ENCODE measurements around the gene FAM210A.

- TF ChIP-seq, protein P1, sequence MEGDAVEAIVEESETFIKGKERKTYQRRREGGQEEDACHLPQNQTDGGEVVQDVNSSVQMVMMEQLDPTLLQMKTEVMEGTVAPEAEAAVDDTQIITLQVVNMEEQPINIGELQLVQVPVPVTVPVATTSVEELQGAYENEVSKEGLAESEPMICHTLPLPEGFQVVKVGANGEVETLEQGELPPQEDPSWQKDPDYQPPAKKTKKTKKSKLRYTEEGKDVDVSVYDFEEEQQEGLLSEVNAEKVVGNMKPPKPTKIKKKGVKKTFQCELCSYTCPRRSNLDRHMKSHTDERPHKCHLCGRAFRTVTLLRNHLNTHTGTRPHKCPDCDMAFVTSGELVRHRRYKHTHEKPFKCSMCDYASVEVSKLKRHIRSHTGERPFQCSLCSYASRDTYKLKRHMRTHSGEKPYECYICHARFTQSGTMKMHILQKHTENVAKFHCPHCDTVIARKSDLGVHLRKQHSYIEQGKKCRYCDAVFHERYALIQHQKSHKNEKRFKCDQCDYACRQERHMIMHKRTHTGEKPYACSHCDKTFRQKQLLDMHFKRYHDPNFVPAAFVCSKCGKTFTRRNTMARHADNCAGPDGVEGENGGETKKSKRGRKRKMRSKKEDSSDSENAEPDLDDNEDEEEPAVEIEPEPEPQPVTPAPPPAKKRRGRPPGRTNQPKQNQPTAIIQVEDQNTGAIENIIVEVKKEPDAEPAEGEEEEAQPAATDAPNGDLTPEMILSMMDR (IDR thresholded peaks at IDR 0.05) = no peak
- TF ChIP-seq POLR2A (IDR thresholded peaks at IDR 0.05) (no peak), POLR2AphosphoS5 (IDR thresholded peaks at IDR 0.05) (no peak)
Observed at GRCh38 chr18:13625843-13626543, 100.4 kb downstream of the FAM210A start.

Data from prostate gland (tissue), 2 donors.